CD4-positive, CD25-positive, alpha-beta regulatory T cell (primary cell): ENCODE data around the gene GAL. TPM values are rescaled to one million over a fixed set of nuclear protein-coding genes. Genes with fewer than 3 reads are reported as not detected.

Experiments used
- ATAC-seq, 2 donors: fragments of 150-1000 bp; cut with Tn5 transposase; one replicate each; pipeline ENCODE4 v1.10.0; 2021; ENCODE audit warnings: low read depth in 2 of 2, moderate number of reproducible peaks in 2 of 2, moderate library complexity in 1 of 2
- DNase-seq, 3 donors: peaks; one replicate each; pipeline versions ENCODE4 v3.0.0 to v3.0.0-alpha.2; 2012 to 2022; ENCODE audit warnings: mixed read lengths in 1 of 3
- H3K27ac ChIP-seq: one replicate; pipeline ENCODE4 v1.7.0; 2013; ENCODE audit warnings: mild to moderate bottlenecking, low read length; ENCODE audit not compliant: insufficient read depth, poor library complexity, severe bottlenecking
- H3K27me3 ChIP-seq: one replicate; pipeline ENCODE4 v1.7.0; 2013; ENCODE audit warnings: low read length; ENCODE audit not compliant: control insufficient read depth, insufficient read depth
- H3K36me3 ChIP-seq: one replicate; pipeline ENCODE4 v1.7.0; 2013; ENCODE audit warnings: mild to moderate bottlenecking, low read length, moderate library complexity; ENCODE audit not compliant: control insufficient read depth, insufficient read depth
- H3K4me1 ChIP-seq: 2 replicates; pipeline ENCODE4 v1.7.0; 2013; ENCODE audit warnings: mild to moderate bottlenecking, low read length; ENCODE audit not compliant: insufficient read depth, control insufficient read depth, poor library complexity, severe bottlenecking
- H3K4me3 ChIP-seq: one replicate; pipeline ENCODE4 v1.7.0; 2013; ENCODE audit warnings: low read depth, mild to moderate bottlenecking, low read length, moderate library complexity
- H3K9me3 ChIP-seq, 2 experiments: 1 replicate in 1 of 2; 2 replicates in 1 of 2; pipeline ENCODE4 v1.7.0; 2013; ENCODE audit warnings: low read length in 2 of 2, mild to moderate bottlenecking in 1 of 2, moderate library complexity in 1 of 2; ENCODE audit not compliant: control insufficient read depth in 2 of 2
- H3K27ac Mint-ChIP-seq, 3 donors: one replicate each; pipeline ENCODE4 v1.8.0; 2020 to 2022; ENCODE audit warnings: mild to moderate bottlenecking in 3 of 3, mixed read lengths in 3 of 3, moderate library complexity in 2 of 3
- H3K27me3 Mint-ChIP-seq: one replicate; pipeline ENCODE4 v1.8.0; 2022; ENCODE audit warnings: mild to moderate bottlenecking, mixed read lengths
- H3K36me3 Mint-ChIP-seq: one replicate; pipeline ENCODE4 v1.8.0; 2020; ENCODE audit warnings: mixed read lengths
- H3K4me1 Mint-ChIP-seq, 4 donors: one replicate each; pipeline ENCODE4 v1.8.0; 2020 to 2022; ENCODE audit warnings: mixed read lengths in 4 of 4, mild to moderate bottlenecking in 1 of 4
- H3K4me3 Mint-ChIP-seq, 4 donors: one replicate each; pipeline ENCODE4 v1.8.0; 2020 to 2022; ENCODE audit warnings: mild to moderate bottlenecking in 4 of 4, mixed read lengths in 4 of 4, moderate library complexity in 3 of 4
- H3K9me3 Mint-ChIP-seq, 7 donors: one replicate each; pipeline ENCODE4 v1.8.0; 2020 to 2022; ENCODE audit warnings: mixed read lengths in 7 of 7, mild to moderate bottlenecking in 3 of 7, moderate library complexity in 2 of 7
- polyA plus RNA-seq, 4 donors: library from polyadenylated mRNA; unstranded; fragments of 300-500 nt; fragmentation: Illumina TruSeq; gene quantifications; one replicate each; pipeline ENCODE4 v1.2.3, GENCODE V29; 2021
- total RNA-seq: library from RNA; stranded (reverse); gene quantifications from one replicate; pipeline ENCODE4 v1.2.3, GENCODE V29; 2022

Gene GAL
- total and polyA plus RNA-seq, 5 donors from 2014 or later = not detected

DNA sequence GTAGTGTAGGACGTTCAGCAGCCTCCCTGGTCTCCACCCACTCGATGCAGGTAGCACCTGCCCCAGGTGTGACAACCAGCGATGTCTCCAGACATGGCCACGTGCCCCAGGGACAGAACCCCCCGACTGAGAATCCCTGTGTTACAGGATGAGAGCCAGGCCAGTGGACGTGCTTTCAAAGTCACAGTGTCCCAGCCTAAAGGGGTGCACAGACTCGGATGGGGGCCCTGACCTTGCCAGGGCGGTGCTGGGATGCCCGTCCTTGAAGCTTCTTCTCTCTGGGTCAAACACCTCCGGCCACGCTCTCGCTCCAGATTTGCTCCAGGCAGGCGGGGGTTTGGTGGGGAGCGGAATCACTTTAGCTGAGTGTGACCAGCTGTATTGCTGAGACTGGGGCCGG lies 23.3 kb upstream of the GAL start:
- DNase-seq (no peak), ATAC-seq (no peak)
- no peaks in the 10 kb centered on the region for H3K9me3 ChIP-seq
- H3K9me3 Mint-ChIP-seq = peaks cover 0 to 2% (median 0%) of the 10 kb centered on the region in 7 donors
- no peak overlapping the region for H3K27ac Mint-ChIP-seq
- H3K4me1 ChIP-seq = no peaks in the 10 kb centered on the region
- no peaks in the 10 kb centered on the region for H3K4me1 Mint-ChIP-seq
- no peak overlapping the region for H3K4me3 ChIP-seq
- no peaks in the 10 kb centered on the region for H3K36me3 Mint-ChIP-seq
- no peaks in the 10 kb centered on the region for H3K27me3 ChIP-seq
- no peak overlapping the region for H3K27ac ChIP-seq
- H3K4me3 Mint-ChIP-seq = no peak overlapping the region
- H3K36me3 ChIP-seq = no peaks in the 10 kb centered on the region
- H3K27me3 Mint-ChIP-seq = no peaks in the 10 kb centered on the region

DNA sequence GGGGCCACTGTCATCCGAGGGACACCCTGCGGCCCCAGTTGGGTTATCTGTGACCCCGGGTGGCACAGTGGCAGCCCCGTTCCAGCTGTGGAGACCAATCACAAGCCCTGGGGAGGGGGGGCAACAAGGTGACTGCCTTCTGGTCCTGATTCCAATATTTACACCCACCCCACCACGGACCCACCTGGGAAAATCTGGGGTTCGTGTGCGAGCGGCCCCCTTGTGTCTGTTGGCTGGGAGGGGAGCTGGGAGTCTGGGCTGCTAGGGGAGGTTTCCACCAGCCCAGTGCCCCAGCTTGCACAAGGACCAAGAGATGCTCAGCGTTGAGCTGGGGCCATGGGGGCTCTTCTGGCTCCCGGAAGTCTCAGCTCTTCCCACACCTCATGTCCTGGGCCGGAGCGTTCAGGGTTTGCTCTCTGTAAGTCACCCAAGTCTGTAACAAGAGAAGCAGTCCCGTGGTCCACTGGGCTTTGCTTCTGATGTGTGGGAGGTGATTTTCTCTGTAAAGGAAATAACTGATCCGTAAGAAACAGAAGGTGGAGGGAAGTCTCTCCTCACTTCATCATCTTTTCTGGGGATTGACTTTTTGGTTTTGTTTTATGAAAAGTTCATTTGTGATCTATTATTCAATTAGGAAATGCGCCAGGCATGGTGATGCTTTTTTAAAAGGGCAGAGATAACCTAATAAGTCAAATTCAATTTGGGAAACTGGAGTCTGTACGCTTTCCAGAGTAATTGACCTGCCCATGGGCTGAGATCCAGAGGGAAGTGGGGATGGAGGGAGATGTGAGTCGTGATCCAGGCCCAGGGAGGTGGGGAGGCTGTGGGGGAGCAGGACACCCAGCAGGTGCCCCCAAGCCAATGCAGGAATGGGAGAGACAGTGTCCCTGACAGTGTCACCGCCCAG lies 22.4 kb upstream of the GAL start:
- no peaks in the 10 kb centered on the region for H3K4me1 Mint-ChIP-seq
- no peaks in the 10 kb centered on the region for H3K36me3 Mint-ChIP-seq
- H3K9me3 ChIP-seq = no peaks in the 10 kb centered on the region
- H3K4me3 Mint-ChIP-seq = no peak overlapping the region
- ATAC-seq (no peak), DNase-seq (no peak)
- H3K27ac Mint-ChIP-seq = peak overlapping the region in 1 of 3 donors; percentile 81
- H3K27ac ChIP-seq = no peak overlapping the region
- peaks cover 0 to 2% (median 0%) of the 10 kb centered on the region in 7 donors for H3K9me3 Mint-ChIP-seq
- H3K27me3 ChIP-seq = no peaks in the 10 kb centered on the region
- no peak overlapping the region for H3K4me3 ChIP-seq
- H3K36me3 ChIP-seq = no peaks in the 10 kb centered on the region
- no peaks in the 10 kb centered on the region for H3K4me1 ChIP-seq
- H3K27me3 Mint-ChIP-seq = no peaks in the 10 kb centered on the region

- Mint-ChIP-seq H3K27ac (no peak overlapping the region), H3K4me3 (no peak overlapping the region), H3K4me1 (no peaks in the 10 kb centered on the region), H3K36me3 (no peaks in the 10 kb centered on the region), H3K9me3 (peaks cover 0 to 2% (median 0%) of the 10 kb centered on the region in 7 donors), H3K27me3 (no peaks in the 10 kb centered on the region)
- no peaks in the 10 kb centered on the region for H3K27me3 ChIP-seq
- H3K27ac ChIP-seq = no peak overlapping the region
- no peak overlapping the region for H3K4me3 ChIP-seq
- ATAC-seq (no peak), DNase-seq (no peak)
- H3K36me3 ChIP-seq = no peaks in the 10 kb centered on the region
- H3K9me3 ChIP-seq = no peaks in the 10 kb centered on the region
- no peaks in the 10 kb centered on the region for H3K4me1 ChIP-seq
Measured at GRCh38 chr11:68663482-68664010, 20.8 kb upstream of the GAL start.

DNA sequence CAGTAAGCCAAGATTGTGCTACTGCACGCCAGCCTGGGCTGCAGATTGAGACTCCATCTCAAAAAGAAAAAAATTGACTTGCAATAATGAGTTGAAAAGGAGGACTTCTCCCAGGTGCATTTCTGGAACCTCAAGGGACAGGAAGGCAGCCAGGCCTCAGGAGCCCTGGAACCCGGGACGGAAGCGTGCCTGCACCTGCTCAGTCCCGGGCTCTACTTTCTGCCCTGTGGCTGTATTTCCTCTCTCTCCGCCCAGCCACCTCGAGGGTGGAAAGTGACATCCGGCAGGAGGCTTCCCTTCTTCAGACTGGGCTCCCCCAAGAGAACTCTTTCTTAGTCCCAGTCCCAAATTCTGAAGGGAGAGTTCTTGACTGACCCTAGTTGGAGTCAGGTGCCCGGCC lies 20.2 kb upstream of the GAL start:
- Histone ChIP-seq H3K36me3 (no peaks in the 10 kb centered on the region), H3K27me3 (no peaks in the 10 kb centered on the region), H3K4me3 (no peak overlapping the region), H3K9me3 (no peaks in the 10 kb centered on the region), H3K4me1 (no peaks in the 10 kb centered on the region), H3K27ac (no peak overlapping the region)
- Mint-ChIP-seq H3K4me1 (no peaks in the 10 kb centered on the region), H3K9me3 (peaks cover 0 to 2% (median 0%) of the 10 kb centered on the region in 7 donors), H3K4me3 (no peak overlapping the region), H3K27me3 (no peaks in the 10 kb centered on the region), H3K36me3 (no peaks in the 10 kb centered on the region), H3K27ac (no peak overlapping the region)
- ATAC-seq = no peak
- DNase-seq = no peak

GRCh38 chr11:68664906-68665305 lies 19.4 kb upstream of the GAL start:
- Mint-ChIP-seq H3K9me3 (peaks cover 0 to 2% (median 0%) of the 10 kb centered on the region in 7 donors), H3K4me3 (no peak overlapping the region), H3K36me3 (no peaks in the 10 kb centered on the region), H3K27me3 (no peaks in the 10 kb centered on the region), H3K27ac (no peak overlapping the region), H3K4me1 (no peaks in the 10 kb centered on the region)
- H3K9me3 ChIP-seq = no peaks in the 10 kb centered on the region
- no peak overlapping the region for H3K4me3 ChIP-seq
- H3K36me3 ChIP-seq = no peaks in the 10 kb centered on the region
- ATAC-seq (no peak), DNase-seq (no peak)
- no peak overlapping the region for H3K27ac ChIP-seq
- H3K27me3 ChIP-seq = no peaks in the 10 kb centered on the region
- H3K4me1 ChIP-seq = no peaks in the 10 kb centered on the region

GRCh38 chr11:68665436-68665835 lies 18.9 kb upstream of the GAL start:
- no peaks in the 10 kb centered on the region for H3K27me3 ChIP-seq
- Mint-ChIP-seq H3K9me3 (peaks cover 0 to 2% (median 0%) of the 10 kb centered on the region in 7 donors), H3K27me3 (no peaks in the 10 kb centered on the region), H3K27ac (no peak overlapping the region), H3K4me3 (no peak overlapping the region), H3K36me3 (no peaks in the 10 kb centered on the region), H3K4me1 (no peaks in the 10 kb centered on the region)
- H3K4me1 ChIP-seq = no peaks in the 10 kb centered on the region
- no peaks in the 10 kb centered on the region for H3K36me3 ChIP-seq
- no peak overlapping the region for H3K27ac ChIP-seq
- H3K9me3 ChIP-seq = no peaks in the 10 kb centered on the region
- DNase-seq (no peak), ATAC-seq (no peak)
- H3K4me3 ChIP-seq = no peak overlapping the region

DNA sequence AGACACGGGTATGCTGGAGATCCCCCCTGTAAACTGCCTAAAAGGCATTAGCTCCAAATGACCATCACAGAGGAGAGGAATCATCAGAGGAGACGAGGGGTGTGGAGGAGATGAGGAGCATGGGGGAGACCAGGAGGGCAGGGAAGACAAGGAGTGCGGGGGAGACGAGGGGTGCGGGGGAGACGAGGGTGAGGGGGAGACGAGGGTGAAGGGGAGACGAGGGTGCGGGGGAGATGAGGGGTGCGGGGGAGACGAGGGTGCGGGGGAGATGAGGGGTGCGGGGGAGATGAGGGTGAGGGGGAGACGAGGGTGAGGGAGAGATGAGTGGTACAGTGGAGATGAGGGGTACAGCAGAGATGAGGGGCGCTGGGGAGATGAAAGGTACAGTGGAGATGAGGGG lies 17.5 kb upstream of the GAL start:
- no peaks in the 10 kb centered on the region for H3K9me3 ChIP-seq
- Mint-ChIP-seq H3K27me3 (no peaks in the 10 kb centered on the region), H3K4me1 (no peaks in the 10 kb centered on the region), H3K9me3 (peaks cover 0 to 2% (median 0%) of the 10 kb centered on the region in 7 donors), H3K4me3 (no peak overlapping the region), H3K27ac (peak overlapping the region in 1 of 3 donors; percentile 55), H3K36me3 (no peaks in the 10 kb centered on the region)
- H3K27me3 ChIP-seq = no peaks in the 10 kb centered on the region
- no peak overlapping the region for H3K27ac ChIP-seq
- H3K4me3 ChIP-seq = no peak overlapping the region
- no peaks in the 10 kb centered on the region for H3K4me1 ChIP-seq
- DNase-seq = no peak
- ATAC-seq = no peak
- H3K36me3 ChIP-seq = no peaks in the 10 kb centered on the region
